Testis (tissue), 3 donors: ENCODE data around the gene RCOR3. TPM values are rescaled to one million over a fixed set of nuclear protein-coding genes. Genes with fewer than 3 reads are reported as not detected.
"Not testable (repeated sequence)": the region's sequence is repeated elsewhere in the genome, so short reads cannot be mapped to it uniquely, and the experiment has no call there.

Experiments
- DNase-seq: peaks from one replicate; pipeline ENCODE4 v3.0.0-alpha.2; 2019
- H3K27ac ChIP-seq, 2 donors: fragments of 200-600 bp; sonication (generic); one replicate each; pipeline ENCODE4 v1.5.1; 2019
- H3K27me3 ChIP-seq: fragments of 200-600 bp; sonication (generic); one replicate; pipeline ENCODE4 v1.5.1; 2019
- H3K36me3 ChIP-seq: fragments of 200-600 bp; sonication (generic); one replicate; pipeline ENCODE4 v1.5.1; 2017; ENCODE audit warnings: low read depth; ENCODE audit errors: missing control alignments
- H3K4me1 ChIP-seq: fragments of 200-600 bp; sonication (generic); one replicate; pipeline ENCODE4 v1.5.1; 2019
- H3K4me3 ChIP-seq, 2 donors: fragments of 200-600 bp; sonication (generic); one replicate each; pipeline ENCODE4 v1.5.1; 2017 to 2019
- H3K9me3 ChIP-seq: fragments of 200-600 bp; sonication (generic); one replicate; pipeline ENCODE4 v1.5.1; 2017
- POLR2A ChIP-seq: fragments of 450-650 bp; IDR thresholded peaks from one replicate; pipeline ENCODE4 v1.6.1; 2017; ENCODE audit warnings: antibody characterized with exemption, mild to moderate bottlenecking, moderate library complexity
- WGBS, 2 donors: methylation state at CpG; one replicate each; pipeline ENCODE4 v1.1.5; 2018; 5-methylcytosine and 5-hydroxymethylcytosine counted together
- intact Hi-C: fragments of 100-400 bp; cut with DNase I; formaldehyde crosslinking; loops from one replicate; pipeline ENCODE4 v1.15.1; 2023; ENCODE audit warnings: low total_unique reads
- polyA plus RNA-seq: library from polyadenylated mRNA; stranded (reverse); fragments of 350-450 nt; fragmentation: Illumina TruSeq; extraction: RNeasy Lipid Tissue Mini Kit (QIAGEN cat#74804); gene quantifications from one replicate; pipeline ENCODE4 v1.2.3, GENCODE V29; 2014; ENCODE audit warnings: low read depth, low replicate concordance; ENCODE audit not compliant: insufficient read depth
- total RNA-seq, 2 donors: library from RNA; depleted of rRNA; stranded (reverse); fragments of >200 nt; gene quantifications; one replicate each; pipeline ENCODE4 v1.2.3, GENCODE V29; 2016
- TF ChIP-seq, protein P1 (sequence below), 3 experiments: fragments of 450-650 bp in 2 of 3; fragments of 200-600 bp in 1 of 3; sonication (generic) in 1 of 3; IDR thresholded peaks; one replicate each; pipeline ENCODE4 v1.5.1; 2016 to 2019; ENCODE audit warnings: antibody characterized with exemption in 3 of 3, mild to moderate bottlenecking in 2 of 3, moderate library complexity in 1 of 3

RCOR3 gene
- total and polyA plus RNA-seq, 3 donors from 2014 or later, result 114 to 141 (median 128) TPM

GRCh38 chr1:211215577-211215976 is 43.6 kb upstream of the RCOR3 start:
- DNase-seq, result no peak
- no peaks in the 10 kb centered on the region for H3K36me3 ChIP-seq
- intact Hi-C loops, result no loop called here
- H3K4me3 ChIP-seq, result no peak overlapping the region
- H3K4me1 ChIP-seq, result no peaks in the 10 kb centered on the region
- H3K27me3 ChIP-seq, result no peaks in the 10 kb centered on the region
- H3K27ac ChIP-seq, result no peak overlapping the region
- TF ChIP-seq POLR2A, result no peak
- TF ChIP-seq, protein P1, sequence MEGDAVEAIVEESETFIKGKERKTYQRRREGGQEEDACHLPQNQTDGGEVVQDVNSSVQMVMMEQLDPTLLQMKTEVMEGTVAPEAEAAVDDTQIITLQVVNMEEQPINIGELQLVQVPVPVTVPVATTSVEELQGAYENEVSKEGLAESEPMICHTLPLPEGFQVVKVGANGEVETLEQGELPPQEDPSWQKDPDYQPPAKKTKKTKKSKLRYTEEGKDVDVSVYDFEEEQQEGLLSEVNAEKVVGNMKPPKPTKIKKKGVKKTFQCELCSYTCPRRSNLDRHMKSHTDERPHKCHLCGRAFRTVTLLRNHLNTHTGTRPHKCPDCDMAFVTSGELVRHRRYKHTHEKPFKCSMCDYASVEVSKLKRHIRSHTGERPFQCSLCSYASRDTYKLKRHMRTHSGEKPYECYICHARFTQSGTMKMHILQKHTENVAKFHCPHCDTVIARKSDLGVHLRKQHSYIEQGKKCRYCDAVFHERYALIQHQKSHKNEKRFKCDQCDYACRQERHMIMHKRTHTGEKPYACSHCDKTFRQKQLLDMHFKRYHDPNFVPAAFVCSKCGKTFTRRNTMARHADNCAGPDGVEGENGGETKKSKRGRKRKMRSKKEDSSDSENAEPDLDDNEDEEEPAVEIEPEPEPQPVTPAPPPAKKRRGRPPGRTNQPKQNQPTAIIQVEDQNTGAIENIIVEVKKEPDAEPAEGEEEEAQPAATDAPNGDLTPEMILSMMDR (IDR thresholded peaks at IDR 0.05), result no peak
- 92 to 97% methylated on average over 1 of the region's 1 CpG for WGBS, 2 donors
- H3K9me3 ChIP-seq, result no peaks in the 10 kb centered on the region

DNA sequence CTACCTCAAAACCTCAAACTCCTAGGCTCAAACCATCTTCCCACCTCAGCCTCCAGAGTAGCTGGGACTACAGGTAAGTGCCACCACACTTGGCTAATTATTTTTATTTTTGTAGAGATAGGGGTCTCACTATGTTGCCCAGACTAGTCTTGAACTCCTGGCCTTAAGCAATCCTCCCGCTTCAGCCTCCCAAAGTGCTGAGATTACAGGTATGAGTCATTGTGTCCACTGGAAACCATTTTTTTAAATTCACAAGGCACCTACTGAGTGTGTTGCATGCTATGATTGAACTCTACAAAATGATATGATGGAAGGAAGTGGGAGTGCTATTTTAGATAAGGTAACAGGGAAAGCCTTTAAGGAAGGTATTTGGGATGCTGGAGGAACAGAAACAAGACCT is 41.8 kb upstream of the RCOR3 start:
- TF ChIP-seq, protein P1 (IDR thresholded peaks at IDR 0.05), result no peak
- no peak for TF ChIP-seq POLR2A
- Histone ChIP-seq H3K27me3 (no peaks in the 10 kb centered on the region), H3K36me3 (no peaks in the 10 kb centered on the region), H3K27ac (no peak overlapping the region), H3K4me3 (no peak overlapping the region), H3K4me1 (no peaks in the 10 kb centered on the region), H3K9me3 (no peaks in the 10 kb centered on the region)
- intact Hi-C loops, result no loop called here
- DNase-seq, result no peak
- 100% methylated on average over 1 of the region's 1 CpG for WGBS, 2 donors

DNA sequence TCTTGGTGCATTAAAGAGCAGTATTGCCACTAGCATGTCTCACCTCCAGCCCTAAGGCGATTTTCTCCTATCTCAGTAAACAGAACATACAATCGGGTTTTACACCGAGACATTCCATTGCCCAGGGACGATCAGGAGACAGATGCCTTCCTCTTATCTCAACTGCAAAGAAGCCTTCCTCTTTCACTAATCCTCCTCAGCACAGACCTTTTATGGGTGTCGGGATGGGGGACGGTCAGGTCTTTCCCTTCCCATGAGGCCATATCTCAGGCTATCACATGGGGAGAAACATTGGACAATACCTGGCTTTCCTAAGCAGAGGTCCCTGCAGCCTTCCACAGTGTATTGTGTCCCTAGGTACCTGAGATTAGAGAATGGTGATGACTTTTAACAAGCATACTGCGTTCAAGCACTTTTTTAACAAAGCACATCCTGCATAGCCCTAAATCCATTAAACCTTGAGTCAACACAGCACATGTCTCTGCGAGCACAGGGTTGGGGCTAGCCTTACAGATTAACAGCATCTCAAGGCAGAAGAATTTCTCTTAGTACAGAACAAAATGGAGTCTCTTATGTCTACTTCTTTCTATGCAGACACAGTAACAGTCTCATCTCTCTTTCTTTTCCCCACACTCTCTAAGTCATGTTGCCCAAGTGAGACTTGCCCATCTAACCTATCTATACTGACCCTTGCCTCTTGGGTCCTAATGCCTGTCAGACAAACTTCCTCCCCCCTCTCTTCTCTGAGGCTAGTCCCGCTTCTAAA is 36.5 kb upstream of the RCOR3 start:
- not testable (repeated sequence) for H3K27ac ChIP-seq

DNA sequence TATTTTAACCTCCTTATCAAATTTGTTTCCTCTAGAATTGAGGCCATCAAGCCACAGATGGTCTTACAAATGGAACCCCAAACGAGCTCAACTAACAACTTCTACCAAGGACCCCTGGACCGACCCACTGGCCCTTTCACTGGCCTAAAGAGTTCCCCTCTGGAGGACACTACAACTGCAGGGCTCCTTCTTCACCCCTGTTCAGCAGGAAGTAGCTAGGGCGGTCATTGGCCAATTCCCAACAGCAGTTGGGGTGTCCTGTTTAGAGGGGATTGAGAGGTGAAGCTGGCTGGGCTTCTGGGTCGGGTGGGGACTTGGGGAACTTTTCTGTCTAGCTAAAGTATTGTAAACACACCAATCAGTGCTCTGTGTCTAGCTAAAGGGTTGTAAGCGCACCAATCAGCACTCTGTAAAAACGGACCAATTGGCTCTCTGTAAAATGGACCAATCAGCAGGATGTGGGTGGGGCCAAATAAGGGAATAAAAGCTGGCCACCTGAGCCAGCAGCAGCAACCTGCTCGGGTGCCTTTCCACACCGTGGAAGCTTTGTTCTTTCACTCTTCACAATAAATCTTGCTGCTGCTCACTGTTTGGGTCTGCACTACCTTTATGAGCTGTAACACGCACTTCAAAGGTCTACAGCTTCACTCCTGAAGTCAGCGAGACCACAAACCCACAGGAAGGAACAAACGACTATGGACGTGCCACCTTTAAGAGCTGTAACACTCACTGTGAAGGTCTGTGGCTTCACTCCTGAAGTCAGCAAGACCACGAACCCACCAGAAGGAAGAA is 30.4 kb upstream of the RCOR3 start:
- H3K4me3 ChIP-seq, H3K9me3 ChIP-seq, H3K4me1 ChIP-seq, H3K36me3 ChIP-seq, DNase-seq, H3K27me3 ChIP-seq, intact Hi-C loops, H3K27ac ChIP-seq: not testable (repeated sequence)
- 79 to 85% methylated on average over 12 to 13 of the region's 13 CpGs for WGBS, 2 donors

More for the DNA sequence above, 36.5 kb upstream of the RCOR3 start:
- H3K27me3 ChIP-seq, H3K4me3 ChIP-seq, H3K9me3 ChIP-seq, DNase-seq, H3K36me3 ChIP-seq, intact Hi-C loops, H3K4me1 ChIP-seq: not testable (repeated sequence)
- WGBS, 2 donors, result 84 to 86% methylated on average over 9 of the region's 9 CpGs

GRCh38 chr1:211229365-211229759 is 29.8 kb upstream of the RCOR3 start:
- Histone ChIP-seq H3K9me3 (no peaks in the 10 kb centered on the region), H3K4me3 (no peak overlapping the region), H3K27me3 (no peaks in the 10 kb centered on the region), H3K4me1 (no peaks in the 10 kb centered on the region), H3K36me3 (no peaks in the 10 kb centered on the region), H3K27ac (no peak overlapping the region)
- TF ChIP-seq, protein P1 (IDR thresholded peaks at IDR 0.05), result no peak
- TF ChIP-seq POLR2A, result no peak
- DNase-seq, result no peak
- intact Hi-C loops, result no loop called here
- WGBS, 2 donors, result 86 to 89% methylated on average over 7 of the region's 7 CpGs
